Endothelial cell of umbilical vein (primary cell): ENCODE measurements around the gene SWT1. TPM values are rescaled to one million over a fixed set of nuclear protein-coding genes. Genes with fewer than 3 reads are reported as not detected.

Source experiments
- BruUV-seq: library from RNA; stranded (reverse); fragments of 400-500 nt; replicated peaks from 2 replicates; lab custom pipeline; 2021; lab: Mats Ljungman, UMichigan
- CTCF ChIA-PET: fragments of 300-600, 350-600 bp; sonication (Branson Sonifier 250); formaldehyde crosslinking; loops from one replicate; lab custom pipeline; 2021; ENCODE audit warnings: antibody characterized with exemption, inconsistent platforms; lab: Charles Lee
- POLR2A ChIA-PET: fragments of 300-600, 350-600 bp; sonication (Branson Sonifier 250); formaldehyde crosslinking; loops from one replicate; lab custom pipeline; 2021; ENCODE audit warnings: antibody characterized with exemption, inconsistent platforms; lab: Charles Lee
- DNase-seq: peaks from one replicate; pipeline ENCODE4 v3.0.0-alpha.2; 2011; ENCODE audit warnings: low read depth, low spot score
- FAIRE-seq: peaks from 2 replicates; lab custom pipeline; 2011; peaks lifted over from hg19 to GRCh38; lab: Jason Lieb, UNC
- H2AFZ ChIP-seq: 2 replicates; pipeline ENCODE4 v1.6.0; 2012; ENCODE audit warnings: low read depth, low read length, control low read depth, inconsistent platforms
- H3K27ac ChIP-seq: 2 replicates; pipeline ENCODE4 v1.5.1; 2011; ENCODE audit warnings: low read depth, mild to moderate bottlenecking, control low read depth, low read length, moderate library complexity; ENCODE audit not compliant: insufficient read depth
- H3K27me3 ChIP-seq, 2 experiments: 2 replicates each; pipeline versions ENCODE4 v1.6.0 to v1.6.1; 2011; ENCODE audit warnings: low read length in 2 of 2, mixed read lengths in 1 of 2; ENCODE audit not compliant: control insufficient read depth in 2 of 2, insufficient read depth in 2 of 2
- H3K36me3 ChIP-seq, 2 experiments: 2 replicates in 1 of 2; 3 replicates in 1 of 2; pipeline ENCODE4 v1.5.1; 2011; ENCODE audit warnings: low read length in 2 of 2, mild to moderate bottlenecking in 1 of 2, moderate library complexity in 1 of 2; ENCODE audit not compliant: control insufficient read depth in 2 of 2, insufficient read depth in 2 of 2; ENCODE audit errors: extremely low read depth in 1 of 2
- H3K4me1 ChIP-seq: 3 replicates; pipeline ENCODE4 v1.5.1; 2011; ENCODE audit warnings: mild to moderate bottlenecking, low read length; ENCODE audit not compliant: control insufficient read depth, insufficient read depth; ENCODE audit errors: extremely low read depth
- H3K4me2 ChIP-seq: 2 replicates; pipeline ENCODE4 v1.6.1; 2011; ENCODE audit warnings: low read length, control low read depth, mixed read lengths; ENCODE audit not compliant: insufficient read depth
- H3K4me3 ChIP-seq, 3 experiments: fragments of 200-600 bp in 1 of 3; sonication (generic), shearing (Covaris generic) in 1 of 3; replicated peaks in 1 of 3; 2 replicates each; pipeline ENCODE4 v1.5.1; 2011 to 2016; ENCODE audit warnings: control low read depth in 3 of 3, low read length in 3 of 3, mild to moderate bottlenecking in 2 of 3, inconsistent platforms in 1 of 3, low read depth in 1 of 3, moderate library complexity in 1 of 3; ENCODE audit not compliant: insufficient read depth in 1 of 3
- H3K79me2 ChIP-seq: 2 replicates; pipeline ENCODE4 v1.6.0; 2012; ENCODE audit warnings: low read length, inconsistent platforms; ENCODE audit not compliant: control insufficient read depth, insufficient read depth
- H3K9ac ChIP-seq: replicated peaks from 2 replicates; pipeline ENCODE3; 2011; ENCODE audit warnings: low read length, control low read depth; ENCODE audit not compliant: insufficient read depth; ENCODE audit errors: extremely low read depth
- H3K9me1 ChIP-seq: replicated peaks from 3 replicates; pipeline ENCODE4 v1.6.0; 2011; ENCODE audit warnings: mild to moderate bottlenecking, low read length; ENCODE audit not compliant: control insufficient read depth, insufficient read depth; ENCODE audit errors: extremely low read depth
- H3K9me3 ChIP-seq: replicated peaks from 2 replicates; pipeline ENCODE4 v1.5.1; 2012; ENCODE audit warnings: low read length, inconsistent platforms; ENCODE audit not compliant: control insufficient read depth, insufficient read depth
- H4K20me1 ChIP-seq: replicated peaks from 2 replicates; pipeline ENCODE3; 2011; ENCODE audit warnings: mild to moderate bottlenecking, low read length; ENCODE audit not compliant: control insufficient read depth, insufficient read depth; ENCODE audit errors: extremely low read depth
- CTCF ChIP-seq, 2 donors: IDR thresholded peaks; 1 replicate in 1 of 2; 2 replicates in 1 of 2; pipeline ENCODE4 v1.5.1; 2011; ENCODE audit warnings: low read length in 2 of 2, mild to moderate bottlenecking in 2 of 2, moderate library complexity in 2 of 2, control low read depth in 1 of 2, inconsistent platforms in 1 of 2, low read depth in 1 of 2; ENCODE audit not compliant: insufficient read depth in 1 of 2; ENCODE audit errors: extremely low read depth in 1 of 2
- FOS ChIP-seq: IDR thresholded peaks from 2 replicates; pipeline ENCODE4 v1.6.1; 2011; ENCODE audit warnings: mild to moderate bottlenecking, low read length, moderate library complexity, borderline replicate concordance; ENCODE audit not compliant: insufficient read depth
- MAX ChIP-seq: IDR thresholded peaks from 2 replicates; pipeline ENCODE4 v1.6.1; 2011; ENCODE audit not compliant: insufficient read depth, insufficient read length
- POLR2A ChIP-seq: IDR thresholded peaks from 2 replicates; pipeline ENCODE4 v1.6.1; 2012; ENCODE audit warnings: low read depth, mild to moderate bottlenecking, control low read depth, low read length
- dilution Hi-C: fragments of 300-500 bp; cut with MboI; formaldehyde crosslinking; loops from one replicate; pipeline ENCODE4 v1.15.0; 2019; ENCODE audit warnings: low sequenced_read_pairs; ENCODE audit not compliant: extremely low pct_ligation_motif_present
- intact Hi-C: fragments of 100-400 bp; cut with micrococcal nuclease; formaldehyde crosslinking; loops from one replicate; pipeline ENCODE4 v1.10.0; 2022
- polyA plus RNA-seq, 4 experiments: library from polyadenylated mRNA; depleted of rRNA in 3 of 4; stranded (reverse) in 3 of 4; unstranded in 1 of 4; fragments of >200 nt; gene quantifications; 2 replicates each; pipeline versions ENCODE4 v1.2.1 to v1.2.3, GENCODE V29; 2011 to 2012; ENCODE audit warnings: missing spikeins in 1 of 4
- total RNA-seq: library from RNA; stranded (reverse); gene quantifications from 2 replicates; pipeline ENCODE4 v1.2.3, GENCODE V29; 2021

SWT1 gene
- total and polyA plus RNA-seq, 2 donors (not counting 3 experiments of a cell fraction or from before 2014, with no cell fraction given), result 1.0 to 4.3 TPM

- H4K20me1 ChIP-seq, result no peaks in the 10 kb centered on the region
- intact Hi-C loops (no loop called here), dilution Hi-C loops (no loop called here)
- FAIRE-seq (no peak), DNase-seq (no peak)
- no peak overlapping the region for H3K27ac ChIP-seq
- CTCF ChIA-PET, result interaction anchor here (1.0 kb wide), 1 partner anchor 8 kb away, joined by 3 read pairs; no protein-coding TSS in a partner anchor
- H3K9ac ChIP-seq, result no peak overlapping the region
- TF ChIP-seq POLR2A, result no peak
- no peak for TF ChIP-seq FOS
- TF ChIP-seq CTCF (IDR thresholded peaks at IDR 0.05; ENCODE audit: extremely low read depth in 1 of 2, insufficient read depth in 1 of 2, low read depth in 1 of 2, low read length in 2 of 2), result no peak
- BruUV-seq, result no TSS peak
- POLR2A ChIA-PET, result no interaction called here
- no peak overlapping the region for H2AFZ ChIP-seq
- H3K79me2 ChIP-seq, result no peaks in the 10 kb centered on the region
- no peak overlapping the region for H3K4me2 ChIP-seq
- no peaks in the 10 kb centered on the region for H3K9me3 ChIP-seq
- H3K27me3 ChIP-seq, result no peaks in the 10 kb centered on the region
- no peaks in the 10 kb centered on the region for H3K9me1 ChIP-seq
- H3K36me3 ChIP-seq, result no peaks in the 10 kb centered on the region
- no peak overlapping the region for H3K4me3 ChIP-seq
- no peaks in the 10 kb centered on the region for H3K4me1 ChIP-seq
Measured at GRCh38 chr1:185268352-185268751, 111.4 kb downstream of the SWT1 start.

DNA sequence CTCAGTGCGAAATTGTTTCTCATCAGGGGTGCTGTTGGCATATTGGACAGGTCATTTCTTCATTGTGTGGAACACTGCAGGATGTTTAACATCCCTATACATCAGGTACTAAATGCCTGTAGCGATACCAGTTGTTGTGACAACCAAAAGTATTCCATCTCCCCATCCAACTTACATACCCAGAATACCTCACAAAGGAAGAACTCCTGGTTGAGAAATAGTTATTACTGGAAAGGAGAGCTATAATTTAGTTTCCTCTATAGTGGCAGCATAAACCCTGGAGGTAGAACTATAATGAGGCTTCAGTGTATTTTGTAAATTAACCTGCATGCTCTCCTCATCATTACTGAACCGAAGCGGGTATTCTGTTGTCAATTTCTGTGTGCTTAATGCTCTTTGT lies 115.0 kb downstream of the SWT1 start:
- Histone ChIP-seq H3K36me3 (no peaks in the 10 kb centered on the region), H3K27ac (no peak overlapping the region), H3K4me1 (no peaks in the 10 kb centered on the region), H2AFZ (no peak overlapping the region), H3K9ac (no peak overlapping the region), H3K4me2 (no peak overlapping the region), H4K20me1 (no peaks in the 10 kb centered on the region), H3K9me3 (no peaks in the 10 kb centered on the region), H3K79me2 (no peaks in the 10 kb centered on the region), H3K4me3 (no peak overlapping the region), H3K27me3 (no peaks in the 10 kb centered on the region), H3K9me1 (no peaks in the 10 kb centered on the region)
- ChIA-PET CTCF (no interaction called here), POLR2A (no interaction called here)
- FAIRE-seq, result no peak
- TF ChIP-seq POLR2A (no peak), FOS (no peak), MAX (no peak), CTCF (IDR thresholded peaks at IDR 0.05; ENCODE audit: extremely low read depth in 1 of 2, insufficient read depth in 1 of 2, low read depth in 1 of 2, low read length in 2 of 2) (no peak)
- dilution Hi-C loops, result no loop called here
- BruUV-seq, result no TSS peak
- intact Hi-C loops, result no loop called here
- DNase-seq, result no peak
